ENCODE results near the gene WNT3.

DNA sequence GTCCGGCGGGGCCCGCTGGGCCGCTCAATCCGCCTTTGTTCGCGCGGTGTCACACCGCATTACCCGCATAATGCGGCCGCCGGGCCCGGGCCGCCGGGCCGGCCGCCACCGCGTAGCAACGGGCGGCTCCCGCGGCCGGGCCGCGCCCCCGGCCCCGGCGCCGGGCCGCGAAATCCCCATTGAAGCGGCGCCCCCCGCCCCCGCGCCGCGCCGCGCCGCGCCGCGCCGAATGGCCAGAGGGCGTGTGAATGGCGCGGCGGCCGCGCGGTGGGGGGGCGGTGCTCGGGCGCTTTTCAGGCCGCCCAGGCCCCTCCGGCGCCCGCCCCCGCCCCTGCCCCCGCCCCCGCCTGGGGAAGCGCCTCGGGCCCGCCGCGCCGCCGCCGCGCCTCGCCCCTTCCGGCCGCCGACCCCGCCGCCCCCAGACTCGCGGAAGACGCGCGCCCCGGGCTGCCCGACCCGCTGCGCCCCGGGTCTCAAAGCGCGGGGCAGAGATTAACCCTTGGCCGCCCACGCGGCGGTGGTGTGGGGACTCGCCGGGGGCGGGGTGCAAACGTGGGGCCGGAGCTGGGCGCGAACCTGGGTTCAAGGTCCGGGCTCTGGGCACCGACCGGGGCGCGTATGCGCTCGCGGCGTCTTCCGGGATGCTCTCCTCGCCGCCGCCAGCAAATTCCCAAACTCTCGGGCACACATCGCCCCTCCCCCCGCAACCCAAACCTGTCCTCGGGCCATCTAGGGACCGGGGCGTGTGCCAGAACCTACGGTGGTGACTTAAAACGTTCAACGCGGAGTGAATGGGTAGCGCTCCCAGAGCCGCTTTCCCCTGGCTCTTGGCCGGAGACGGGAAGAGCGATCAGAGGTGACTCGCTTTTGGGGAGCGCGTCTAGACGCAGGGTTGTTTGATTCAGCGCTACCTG is 46.7 kb downstream of the WNT3 start:
- TF ChIP-seq, protein P1, sequence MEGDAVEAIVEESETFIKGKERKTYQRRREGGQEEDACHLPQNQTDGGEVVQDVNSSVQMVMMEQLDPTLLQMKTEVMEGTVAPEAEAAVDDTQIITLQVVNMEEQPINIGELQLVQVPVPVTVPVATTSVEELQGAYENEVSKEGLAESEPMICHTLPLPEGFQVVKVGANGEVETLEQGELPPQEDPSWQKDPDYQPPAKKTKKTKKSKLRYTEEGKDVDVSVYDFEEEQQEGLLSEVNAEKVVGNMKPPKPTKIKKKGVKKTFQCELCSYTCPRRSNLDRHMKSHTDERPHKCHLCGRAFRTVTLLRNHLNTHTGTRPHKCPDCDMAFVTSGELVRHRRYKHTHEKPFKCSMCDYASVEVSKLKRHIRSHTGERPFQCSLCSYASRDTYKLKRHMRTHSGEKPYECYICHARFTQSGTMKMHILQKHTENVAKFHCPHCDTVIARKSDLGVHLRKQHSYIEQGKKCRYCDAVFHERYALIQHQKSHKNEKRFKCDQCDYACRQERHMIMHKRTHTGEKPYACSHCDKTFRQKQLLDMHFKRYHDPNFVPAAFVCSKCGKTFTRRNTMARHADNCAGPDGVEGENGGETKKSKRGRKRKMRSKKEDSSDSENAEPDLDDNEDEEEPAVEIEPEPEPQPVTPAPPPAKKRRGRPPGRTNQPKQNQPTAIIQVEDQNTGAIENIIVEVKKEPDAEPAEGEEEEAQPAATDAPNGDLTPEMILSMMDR (IDR thresholded peaks at IDR 0.05), result no peak
- no peak for TF ChIP-seq ZFX (IDR thresholded peaks at IDR 0.05; ENCODE audit: borderline replicate concordance)

Data from 22Rv1 (cell line).